Esophagus (tissue), 2 donors: ENCODE measurements around the gene FAM240A. TPM values are rescaled to one million over a fixed set of nuclear protein-coding genes. Genes with fewer than 3 reads are reported as not detected.

Source experiments
- H3K27ac ChIP-seq, 2 donors: one replicate each; pipeline ENCODE4 v1.5.1; 2013; ENCODE audit warnings: low read depth in 2 of 2, mild to moderate bottlenecking in 2 of 2, inconsistent platforms in 1 of 2, low read length in 1 of 2, moderate library complexity in 1 of 2
- H3K27me3 ChIP-seq, 2 donors: one replicate each; pipeline ENCODE4 v1.6.1; 2013; ENCODE audit warnings: low read length in 2 of 2, control low read depth in 1 of 2, mild to moderate bottlenecking in 1 of 2; ENCODE audit not compliant: insufficient read depth in 2 of 2, control insufficient read depth in 1 of 2
- H3K36me3 ChIP-seq, 2 donors: one replicate each; pipeline ENCODE4 v1.6.1; 2013; ENCODE audit warnings: low read length in 1 of 2; ENCODE audit not compliant: control insufficient read depth in 2 of 2, insufficient read depth in 2 of 2
- H3K4me1 ChIP-seq, 2 donors: one replicate each; pipeline ENCODE4 v1.6.1; 2013; ENCODE audit warnings: low read length in 1 of 2; ENCODE audit not compliant: control insufficient read depth in 2 of 2, insufficient read depth in 2 of 2
- H3K4me3 ChIP-seq, 2 donors: one replicate each; pipeline ENCODE4 v1.5.1; 2013; ENCODE audit warnings: low read length in 2 of 2, mild to moderate bottlenecking in 2 of 2, low read depth in 1 of 2, moderate library complexity in 1 of 2
- H3K9me3 ChIP-seq, 2 donors: one replicate each; pipeline ENCODE4 v1.6.1; 2013; ENCODE audit warnings: mild to moderate bottlenecking in 2 of 2, low read depth in 1 of 2, low read length in 1 of 2, moderate library complexity in 1 of 2; ENCODE audit not compliant: control insufficient read depth in 2 of 2, insufficient read depth in 1 of 2
- WGBS, 2 donors: extraction: QIAGEN DNeasy Blood & Tissue Kit; methylation state at CpG; one replicate each; pipeline ENCODE4 v1.1.7; 2013; 5-methylcytosine and 5-hydroxymethylcytosine counted together
- polyA plus RNA-seq, 2 donors: library from polyadenylated mRNA; stranded (reverse); fragments of 200-250 nt; gene quantifications; one replicate each; pipeline ENCODE4 v1.2.3, GENCODE V29; 2013
- donor health status: healthy with polysubstance abuse.
- donor health status: Bipolar disorder and iron deficiency.

The FAM240A gene
- polyA plus RNA-seq, 2 donors: not detected

DNA sequence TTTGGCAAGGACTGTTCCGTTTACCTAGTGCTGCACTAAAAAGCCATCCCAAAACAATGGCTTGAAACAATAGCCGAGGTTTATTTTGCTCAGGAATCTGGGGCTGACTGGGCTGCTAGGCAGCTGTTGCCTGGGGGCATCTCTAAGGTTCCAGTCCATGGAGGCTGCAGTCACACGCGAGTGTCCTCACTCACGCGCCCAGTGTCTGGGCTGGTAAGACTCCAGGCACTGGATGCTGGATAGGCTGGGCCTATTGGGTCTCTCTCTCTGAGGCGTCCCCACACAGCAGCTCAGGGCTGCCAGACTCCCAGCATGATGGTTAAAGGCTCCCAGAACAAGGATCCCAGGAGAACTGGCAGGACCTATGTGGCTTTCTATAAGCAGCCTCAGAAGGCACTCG is 47.0 kb downstream of the FAM240A start:
- Histone ChIP-seq H3K9me3 (no peaks in the 10 kb centered on the region), H3K27ac (no peak overlapping the region), H3K36me3 (no peaks in the 10 kb centered on the region), H3K4me3 (no peak overlapping the region), H3K4me1 (peaks cover 3 to 19% of the 10 kb centered on the region in 2 donors), H3K27me3 (no peaks in the 10 kb centered on the region)
- 77 to 80% methylated on average over 8 of the region's 8 CpGs for WGBS, 2 donors

DNA sequence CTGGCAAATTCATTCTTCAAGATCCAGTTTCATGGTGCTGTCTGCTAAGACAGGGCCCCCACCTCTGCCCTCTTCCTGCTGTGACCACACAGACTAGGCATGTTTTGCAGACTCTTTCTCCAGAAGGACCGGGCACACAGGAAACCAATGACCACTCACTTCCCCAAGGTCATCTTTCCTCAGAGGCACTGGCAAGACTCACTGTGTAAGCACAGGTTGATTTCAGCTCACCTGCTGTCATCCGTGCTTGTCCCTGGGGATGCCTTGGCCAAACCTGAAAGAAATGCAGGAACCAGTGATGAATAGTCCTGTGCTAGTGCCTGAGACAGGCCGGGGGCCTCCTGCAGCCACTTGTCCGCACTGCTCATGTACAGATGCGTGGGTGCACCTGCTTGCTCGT is 47.7 kb downstream of the FAM240A start:
- Histone ChIP-seq H3K27me3 (no peaks in the 10 kb centered on the region), H3K27ac (no peak overlapping the region), H3K4me1 (peaks cover 3 to 19% of the 10 kb centered on the region in 2 donors), H3K9me3 (no peaks in the 10 kb centered on the region), H3K4me3 (no peak overlapping the region), H3K36me3 (no peaks in the 10 kb centered on the region)
- 63 to 67% methylated on average over 6 of the region's 6 CpGs for WGBS, 2 donors

- H3K27ac ChIP-seq: no peak overlapping the region
- H3K4me1 ChIP-seq: peaks cover 3 to 19% of the 10 kb centered on the region in 2 donors
- no peak overlapping the region for H3K4me3 ChIP-seq
- WGBS, 2 donors: 34 to 46% methylated on average over 9 of the region's 9 CpGs
- no peaks in the 10 kb centered on the region for H3K27me3 ChIP-seq
- no peaks in the 10 kb centered on the region for H3K9me3 ChIP-seq
- no peaks in the 10 kb centered on the region for H3K36me3 ChIP-seq
Observed at GRCh38 chr3:46660543-46661523, 48.5 kb downstream of the FAM240A start.

DNA sequence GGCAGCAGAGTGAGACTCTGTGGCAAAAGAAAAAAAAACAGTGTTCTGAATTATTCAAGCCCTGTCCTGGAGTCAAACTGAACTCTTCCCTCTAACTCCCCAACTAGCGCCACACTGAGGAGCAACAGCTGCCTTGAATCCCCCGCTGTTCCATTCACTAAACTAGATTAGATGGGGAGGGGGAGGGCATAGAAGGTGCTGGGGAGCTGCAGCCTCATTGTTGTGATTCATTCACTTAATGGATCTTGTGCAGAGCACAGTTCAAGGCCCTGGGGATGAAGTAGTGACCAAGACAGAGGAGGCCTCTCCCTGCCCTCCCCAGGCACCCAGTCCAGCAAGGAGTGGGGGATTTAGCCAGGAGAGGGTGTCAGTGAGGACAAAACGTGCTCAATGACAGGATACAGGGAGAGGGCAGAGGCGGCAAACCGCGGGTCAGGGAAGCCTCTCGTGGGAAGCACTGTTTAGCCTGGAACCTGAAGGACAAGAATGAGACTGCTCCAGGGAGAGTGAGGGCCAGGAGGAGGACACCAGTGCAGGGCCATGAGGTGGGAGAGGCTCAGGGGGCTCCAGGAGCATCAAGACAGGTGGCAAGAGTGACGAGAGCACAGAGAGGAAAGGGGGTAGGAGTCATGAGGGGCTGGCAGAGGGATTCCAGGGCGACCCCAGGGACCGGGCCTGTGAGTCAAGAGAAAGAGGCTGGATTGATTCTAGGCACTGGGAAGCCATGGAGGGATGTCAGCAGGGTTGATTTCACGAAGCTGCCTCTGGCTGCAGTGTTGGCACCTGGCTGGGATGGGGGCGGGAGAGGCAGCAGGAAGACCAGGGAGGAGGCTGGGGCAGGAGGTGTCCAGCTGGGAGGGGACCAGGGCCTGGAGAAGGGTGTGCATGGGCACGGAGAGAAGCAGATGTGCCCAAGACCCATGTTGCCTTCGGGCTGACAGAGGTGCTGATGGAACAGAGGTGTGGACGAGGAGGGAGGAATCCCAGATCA is 49.7 kb downstream of the FAM240A start:
- H3K27ac ChIP-seq: no peak overlapping the region
- H3K27me3 ChIP-seq: no peaks in the 10 kb centered on the region
- no peaks in the 10 kb centered on the region for H3K36me3 ChIP-seq
- no peaks in the 10 kb centered on the region for H3K9me3 ChIP-seq
- 80 to 83% methylated on average over 15 of the region's 15 CpGs for WGBS, 2 donors
- peaks cover 3 to 19% of the 10 kb centered on the region in 2 donors for H3K4me1 ChIP-seq
- no peak overlapping the region for H3K4me3 ChIP-seq

DNA sequence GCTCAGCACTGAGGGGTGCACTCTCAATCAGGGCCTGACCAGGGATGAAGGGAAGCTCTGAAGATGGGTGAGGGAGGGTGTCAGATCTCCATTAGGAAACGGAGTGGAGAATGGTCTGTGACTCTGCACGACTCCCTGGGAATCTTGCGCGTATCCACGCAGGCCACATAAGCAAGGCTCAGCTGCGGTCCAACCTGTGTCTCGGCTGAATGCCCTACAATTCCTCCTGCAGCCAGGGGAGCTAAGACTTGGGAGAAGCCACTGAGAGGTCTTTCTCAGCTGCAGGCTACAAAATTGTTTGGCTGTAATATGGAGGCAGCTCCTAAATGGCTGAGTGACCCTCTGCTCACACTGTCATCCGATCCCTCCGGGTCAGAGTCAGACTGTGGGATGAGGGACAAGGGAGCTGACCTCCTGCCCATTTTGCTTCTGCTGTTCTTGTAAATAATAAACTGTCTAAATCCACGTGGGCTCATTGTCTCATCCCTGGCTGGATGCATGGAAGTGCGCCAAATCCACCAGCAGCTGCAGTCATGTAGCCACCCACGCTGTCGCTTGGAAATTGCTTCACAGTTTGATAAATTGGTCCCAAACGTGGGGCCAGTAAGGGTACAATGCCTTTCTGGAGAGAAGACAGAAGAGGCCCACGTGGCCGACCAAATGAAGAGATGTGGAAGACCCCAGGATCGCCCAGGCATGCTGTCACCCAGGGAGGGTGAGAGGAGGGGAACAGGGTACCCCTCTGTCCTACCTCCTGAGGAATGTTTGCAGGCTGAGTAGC is 50.6 kb downstream of the FAM240A start:
- H3K36me3 ChIP-seq: no peaks in the 10 kb centered on the region
- no peaks in the 10 kb centered on the region for H3K27me3 ChIP-seq
- H3K4me1 ChIP-seq: peaks cover 3 to 19% of the 10 kb centered on the region in 2 donors
- H3K9me3 ChIP-seq: no peaks in the 10 kb centered on the region
- 59% methylated on average over 17 of the region's 17 CpGs for WGBS, 2 donors
- H3K27ac ChIP-seq: no peak overlapping the region
- H3K4me3 ChIP-seq: no peak overlapping the region

GRCh38 chr3:46663591-46664135 is 51.3 kb downstream of the FAM240A start:
- 69 to 72% methylated on average over 8 of the region's 8 CpGs for WGBS, 2 donors
- no peak overlapping the region for H3K4me3 ChIP-seq
- H3K27ac ChIP-seq: no peak overlapping the region
- no peaks in the 10 kb centered on the region for H3K36me3 ChIP-seq
- no peaks in the 10 kb centered on the region for H3K9me3 ChIP-seq
- H3K4me1 ChIP-seq: peaks cover 3 to 19% of the 10 kb centered on the region in 2 donors
- no peaks in the 10 kb centered on the region for H3K27me3 ChIP-seq

DNA sequence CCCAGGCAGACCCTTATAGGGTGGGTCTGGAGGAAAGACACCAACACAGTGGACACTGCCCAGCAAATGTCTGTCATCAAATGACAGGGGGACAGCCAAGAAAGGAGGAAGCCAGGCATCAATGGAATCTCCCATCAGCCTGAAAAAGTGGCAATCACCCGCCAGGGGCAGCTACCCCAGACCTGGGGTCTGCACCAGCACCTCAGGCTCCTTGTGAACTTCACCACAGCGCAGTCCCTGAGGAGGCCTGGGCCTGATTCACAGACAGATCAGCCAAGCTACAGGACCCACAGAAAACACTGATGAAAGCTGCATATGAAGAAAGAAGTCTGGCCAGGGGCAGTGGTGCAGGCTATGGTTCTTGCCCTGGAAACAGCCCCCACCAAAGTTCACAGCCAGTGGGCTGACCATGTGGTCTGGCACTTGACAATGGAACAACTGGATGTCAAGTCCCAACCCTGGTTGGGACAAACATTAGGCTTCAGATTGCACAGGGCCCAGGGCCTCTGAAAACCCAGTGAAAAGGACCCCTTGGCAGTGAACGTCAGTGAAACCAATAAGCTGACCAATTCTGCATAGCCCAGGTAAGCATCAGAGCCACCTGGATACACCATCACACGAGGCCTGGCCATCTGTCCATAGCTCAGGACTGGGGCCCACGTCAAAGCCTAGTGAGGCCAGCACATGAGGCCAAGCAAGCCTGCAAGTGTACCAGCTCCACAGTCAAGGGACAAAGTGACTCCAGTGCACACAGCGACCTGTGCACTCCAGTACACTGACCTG is 52.1 kb downstream of the FAM240A start:
- H3K4me3 ChIP-seq: no peak overlapping the region
- H3K4me1 ChIP-seq: peaks cover 3 to 19% of the 10 kb centered on the region in 2 donors
- no peak overlapping the region for H3K27ac ChIP-seq
- no peaks in the 10 kb centered on the region for H3K27me3 ChIP-seq
- 91% methylated on average over 6 of the region's 6 CpGs for WGBS, 2 donors
- no peaks in the 10 kb centered on the region for H3K36me3 ChIP-seq
- no peaks in the 10 kb centered on the region for H3K9me3 ChIP-seq

DNA sequence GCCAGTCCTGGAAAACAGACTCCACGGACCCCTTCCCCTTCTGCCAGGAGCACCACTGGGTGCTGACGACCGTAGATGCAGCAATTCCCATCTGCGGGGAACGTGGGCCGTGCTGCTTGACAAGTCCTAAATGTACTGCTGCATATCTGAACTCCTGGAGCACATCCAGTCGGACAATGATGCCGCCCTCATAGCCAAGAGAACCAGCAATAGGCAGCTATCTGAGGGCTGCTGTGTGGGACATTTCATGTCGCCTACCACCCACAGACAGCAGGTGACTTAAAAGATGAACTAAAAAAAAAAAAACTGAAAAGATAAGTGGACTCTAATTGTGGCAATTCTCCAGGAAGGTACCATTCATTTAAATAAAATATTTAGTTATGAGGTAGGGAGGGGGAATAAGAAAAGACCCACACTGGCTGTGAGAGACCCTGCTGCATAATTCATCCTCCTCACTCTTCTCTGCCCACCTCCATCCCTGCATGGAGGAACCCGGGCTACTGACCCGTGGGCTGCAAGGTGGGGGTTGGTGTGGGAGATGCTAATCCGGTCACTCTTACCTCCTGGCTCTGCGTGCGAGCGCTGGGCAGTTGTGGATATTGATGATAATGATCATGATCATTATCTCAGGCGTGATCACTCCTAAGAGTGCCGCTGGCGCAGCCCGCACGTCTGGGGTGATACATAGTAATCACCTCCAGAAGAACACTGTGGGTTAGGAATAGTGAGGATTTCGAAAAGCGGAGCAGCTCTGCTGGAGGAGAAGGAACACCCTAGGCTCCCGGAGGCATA is 52.8 kb downstream of the FAM240A start:
- Histone ChIP-seq H3K27ac (no peak overlapping the region), H3K36me3 (peaks cover 0 to under 1% of the 10 kb centered on the region in 2 donors), H3K9me3 (no peaks in the 10 kb centered on the region), H3K27me3 (no peaks in the 10 kb centered on the region), H3K4me1 (peaks cover 3 to 15% of the 10 kb centered on the region in 2 donors), H3K4me3 (no peak overlapping the region)
- WGBS, 2 donors: 74 to 80% methylated on average over 22 to 23 of the region's 23 CpGs
